IPS-18c (cell line): ENCODE data around the gene C2CD4C.
"Not testable (repeated sequence)": the region's sequence is repeated elsewhere in the genome, so short reads cannot be mapped to it uniquely, and the experiment has no call there.

Experiments used
- H3K4me3 ChIP-seq: 2 replicates; pipeline ENCODE4 v1.7.0; 2013; ENCODE audit warnings: low read depth, mild to moderate bottlenecking, low read length, moderate library complexity; ENCODE audit not compliant: insufficient read depth
- H3K9me3 ChIP-seq: one replicate; pipeline ENCODE4 v1.6.1; 2013; ENCODE audit warnings: mild to moderate bottlenecking, low read length, moderate library complexity; ENCODE audit not compliant: control insufficient read depth, insufficient read depth

The C2CD4C gene

DNA sequence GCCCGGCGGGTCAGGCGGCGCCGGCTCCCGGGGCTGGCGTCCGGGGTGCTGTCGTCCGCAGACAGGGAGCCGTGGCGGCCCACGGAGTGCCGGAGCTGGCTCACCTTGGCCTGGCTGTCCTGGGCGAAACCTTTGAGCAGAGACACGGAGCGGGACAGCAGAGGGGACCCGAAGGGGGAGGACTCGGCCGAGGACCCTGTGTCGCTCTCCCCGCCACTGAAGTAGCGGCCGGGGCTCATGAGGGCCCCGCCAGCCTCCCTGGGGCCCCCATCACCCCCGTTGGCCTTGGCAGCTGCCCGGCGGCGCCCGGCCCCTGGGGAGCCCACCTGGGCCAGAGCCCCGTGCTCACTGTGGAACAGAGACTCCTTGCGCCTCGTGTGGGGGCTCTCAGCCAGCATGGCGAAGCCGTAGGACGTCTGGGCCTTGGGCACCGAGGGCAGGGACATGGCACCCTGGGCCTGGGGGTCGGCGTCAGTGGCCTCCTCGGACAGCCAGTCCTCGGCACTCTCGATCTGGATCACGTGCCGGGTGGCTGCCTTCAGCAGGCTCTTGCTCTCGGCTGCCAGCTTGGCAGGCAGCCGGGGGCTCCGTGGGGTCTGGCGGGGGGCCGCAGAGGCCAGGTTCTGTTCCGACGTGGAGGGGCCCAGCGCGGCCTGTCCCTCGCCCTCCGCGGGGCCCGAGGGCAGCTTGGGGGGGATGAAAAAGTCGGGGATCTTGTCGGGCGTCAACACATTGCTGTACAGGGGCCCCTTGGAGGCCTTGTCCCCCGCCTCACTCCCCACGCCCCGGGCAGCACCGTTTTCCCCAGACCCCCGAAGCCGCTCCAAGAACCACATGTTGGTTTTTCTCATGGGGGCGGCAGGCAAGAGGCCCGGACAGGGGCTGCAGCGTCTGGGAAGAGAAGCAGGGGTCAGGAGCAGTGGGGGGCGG, 1.2 kb downstream of the C2CD4C start:
- peaks cover 4% of the 10 kb centered on the region for H3K9me3 ChIP-seq
- peak overlapping the region; percentile 43; the same call in 1 of the 2 replicates for H3K4me3 ChIP-seq

GRCh38 chr19:406971-407510, 1.9 kb downstream of the C2CD4C start:
- no peak overlapping the region for H3K4me3 ChIP-seq

GRCh38 chr19:406135-406781, 2.7 kb downstream of the C2CD4C start:
- Histone ChIP-seq H3K9me3 (peaks cover 4% of the 10 kb centered on the region), H3K4me3 (no peak overlapping the region)

More at GRCh38 chr19:406971-407510, 1.9 kb downstream of the C2CD4C start:
- H3K9me3 ChIP-seq = peaks cover 4% of the 10 kb centered on the region

GRCh38 chr19:405121-405965, 3.6 kb downstream of the C2CD4C start:
- Histone ChIP-seq H3K4me3 (no peak overlapping the region), H3K9me3 (peaks cover 2% of the 10 kb centered on the region)

DNA sequence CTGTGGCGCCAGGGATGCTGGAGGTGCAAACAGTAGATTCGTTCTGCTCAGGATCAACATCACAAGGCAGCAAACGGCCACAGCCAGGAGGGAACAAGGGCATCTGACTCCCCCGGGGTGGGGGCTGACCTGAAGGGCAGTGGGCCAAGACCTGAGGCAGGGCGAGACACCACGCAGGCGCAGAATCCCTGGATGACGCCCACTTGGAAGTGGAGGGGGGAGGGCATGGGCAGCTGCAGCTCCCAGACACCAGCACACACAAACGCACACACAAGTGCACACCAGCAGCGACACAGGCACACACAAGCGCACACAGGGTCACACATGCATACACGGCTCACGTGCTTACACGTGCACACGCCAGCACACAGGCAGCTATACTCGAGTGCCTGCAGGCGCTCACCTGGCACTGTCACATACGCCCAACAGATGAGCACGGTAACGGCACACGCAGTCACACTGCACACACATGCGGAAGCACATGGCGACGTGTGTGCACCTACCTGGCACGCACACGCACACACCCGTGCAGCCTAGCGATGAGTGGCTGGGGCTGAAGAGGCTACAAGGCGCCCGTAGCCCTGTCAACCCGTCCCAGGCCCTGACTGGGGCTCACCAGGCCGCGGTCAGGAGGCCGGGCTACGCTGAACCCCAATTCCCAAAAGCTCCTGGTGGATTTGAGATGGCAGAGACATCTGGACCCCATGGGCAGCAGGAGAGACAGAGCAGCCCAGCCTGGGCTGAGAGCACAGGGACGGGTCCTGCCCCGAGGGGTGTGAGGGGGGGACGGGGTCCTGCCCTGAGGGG, 5.5 kb downstream of the C2CD4C start:
- Histone ChIP-seq H3K4me3 (no peak overlapping the region), H3K9me3 (no peaks in the 10 kb centered on the region)

DNA sequence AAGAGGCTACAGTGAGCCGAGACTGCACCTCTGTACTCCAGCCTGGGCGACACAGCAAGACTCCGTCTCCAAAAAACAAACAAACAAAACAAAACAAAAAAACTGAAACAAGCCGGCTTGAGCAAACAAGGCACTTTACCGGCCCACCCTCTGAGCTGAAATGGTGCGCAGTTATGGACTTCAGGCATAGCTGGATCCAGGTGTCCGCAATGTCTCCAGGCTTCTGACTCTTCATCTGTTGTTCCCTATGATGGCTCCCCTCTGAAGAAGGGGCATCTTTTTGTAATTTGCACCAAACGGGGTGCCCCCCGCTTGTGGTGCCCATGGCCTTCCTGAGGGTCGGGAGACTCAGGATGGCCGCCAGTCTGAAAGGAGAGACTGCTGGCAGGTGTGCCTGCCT, 6.2 kb downstream of the C2CD4C start:
- no peaks in the 10 kb centered on the region for H3K9me3 ChIP-seq

GRCh38 chr19:401866-402511, 7.0 kb downstream of the C2CD4C start:
- no peaks in the 10 kb centered on the region for H3K9me3 ChIP-seq
- no peak overlapping the region for H3K4me3 ChIP-seq

More for the DNA sequence above, 6.2 kb downstream of the C2CD4C start:
- H3K4me3 ChIP-seq = no peak overlapping the region

- Histone ChIP-seq H3K9me3 (no peaks in the 10 kb centered on the region), H3K4me3 (no peak overlapping the region)
Observed at GRCh38 chr19:400976-401865, 7.7 kb downstream of the C2CD4C start.

DNA sequence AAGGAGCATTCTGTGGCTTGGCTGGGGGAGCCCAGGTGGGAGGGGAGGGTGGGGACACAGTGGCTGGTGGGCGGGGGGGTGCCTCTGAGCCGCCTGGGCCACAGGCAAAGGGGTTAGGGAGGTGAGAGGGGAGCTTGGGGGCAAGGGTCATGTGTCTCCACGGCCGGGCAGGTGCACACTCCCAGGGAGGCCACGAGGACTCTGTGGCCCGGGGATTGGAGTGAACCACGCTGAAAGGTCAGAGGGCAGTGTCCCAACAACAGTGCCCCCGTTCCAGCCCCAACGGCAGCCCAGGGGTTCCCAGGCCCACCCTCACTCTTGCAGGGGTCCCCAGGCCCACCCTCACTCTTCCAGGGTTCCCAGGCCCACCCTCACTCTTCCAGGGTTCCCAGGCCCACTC, 9.6 kb downstream of the C2CD4C start:
- H3K4me3 ChIP-seq = no peak overlapping the region
- H3K9me3 ChIP-seq = no peaks in the 10 kb centered on the region

DNA sequence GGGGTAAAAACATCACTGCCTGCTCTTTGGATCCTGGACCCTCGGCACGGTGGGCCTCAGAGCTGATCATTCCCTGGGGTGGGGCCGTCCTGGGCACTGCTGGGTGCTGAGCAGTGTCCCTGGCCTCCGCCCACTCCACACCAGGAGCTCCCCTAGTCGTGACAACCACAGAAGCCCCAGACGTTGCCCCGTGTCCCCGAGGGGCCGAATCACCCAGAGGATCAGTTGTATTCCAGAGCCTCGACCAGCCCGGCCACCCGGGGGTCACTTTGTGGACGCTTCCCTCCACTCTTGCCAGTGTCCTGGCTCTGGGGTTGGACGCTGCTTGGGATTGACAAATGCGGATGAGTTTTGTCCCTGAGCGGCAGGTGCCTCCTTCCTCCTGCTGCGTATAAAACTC, 10.2 kb downstream of the C2CD4C start:
- Histone ChIP-seq H3K9me3 (no peaks in the 10 kb centered on the region), H3K4me3 (no peak overlapping the region)

DNA sequence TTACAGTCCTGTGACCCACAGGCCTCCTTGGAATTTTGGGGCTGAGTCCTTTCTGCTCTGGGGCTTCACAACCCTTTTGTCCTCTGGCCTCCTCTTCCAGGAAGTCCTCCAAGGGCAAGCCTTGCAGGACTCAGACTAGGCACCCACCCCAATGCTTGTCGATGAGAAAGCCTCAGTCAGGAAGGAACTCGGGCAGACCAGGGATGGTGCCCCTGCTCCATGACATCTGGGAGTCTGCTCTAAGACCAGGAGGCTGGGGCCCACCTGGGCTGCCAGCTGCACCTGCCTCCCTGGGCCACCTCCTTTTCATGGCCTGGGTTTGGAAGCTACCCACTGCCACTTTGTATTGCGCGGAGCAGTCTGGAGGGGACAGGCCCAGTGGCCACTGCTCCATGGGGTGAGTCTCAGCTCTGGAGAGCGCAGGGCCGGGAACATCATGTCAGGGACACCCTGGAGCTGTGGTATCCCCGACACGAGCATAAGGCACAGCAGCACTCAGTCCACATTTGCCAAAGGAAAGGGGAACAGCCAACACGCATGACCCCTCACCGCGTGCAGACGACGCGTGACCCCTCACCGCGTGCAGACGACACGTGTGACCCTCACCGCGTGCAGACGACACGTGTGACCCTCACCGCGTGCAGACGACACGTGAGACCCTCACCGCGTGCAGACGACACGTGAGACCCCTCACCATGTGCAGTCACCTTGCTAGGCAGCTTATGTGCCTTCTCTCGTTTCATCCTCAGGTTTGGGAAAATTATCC, 10.8 kb downstream of the C2CD4C start:
- Histone ChIP-seq H3K9me3 (no peaks in the 10 kb centered on the region), H3K4me3 (no peak overlapping the region)

DNA sequence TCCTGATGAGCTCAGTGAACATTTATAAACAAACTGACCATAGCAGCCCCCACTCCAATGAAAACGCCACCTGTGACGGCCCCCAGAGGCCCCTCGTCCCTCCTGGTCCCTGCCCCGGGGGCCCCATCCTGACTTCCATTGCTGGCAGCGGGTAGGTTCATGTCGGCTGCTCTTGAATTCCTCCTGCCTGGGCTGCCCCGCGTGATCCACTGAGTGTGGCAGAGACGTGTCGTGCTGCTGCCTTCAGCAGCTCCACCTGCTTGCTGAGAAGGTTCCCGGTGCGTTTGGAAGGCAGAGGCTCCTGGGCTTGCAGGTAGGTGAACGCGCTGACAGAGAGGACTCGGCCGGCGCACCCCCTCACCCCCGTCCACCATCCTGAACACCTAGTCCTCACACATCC, 11.6 kb downstream of the C2CD4C start:
- Histone ChIP-seq H3K4me3 (no peak overlapping the region), H3K9me3 (no peaks in the 10 kb centered on the region)

GRCh38 chr19:395467-395866, 13.5 kb downstream of the C2CD4C start:
- no peaks in the 10 kb centered on the region for H3K9me3 ChIP-seq
- H3K4me3 ChIP-seq = no peak overlapping the region

- not testable (repeated sequence) for H3K4me3 ChIP-seq, H3K9me3 ChIP-seq
Observed at GRCh38 chr19:394857-395256, 14.1 kb downstream of the C2CD4C start.

DNA sequence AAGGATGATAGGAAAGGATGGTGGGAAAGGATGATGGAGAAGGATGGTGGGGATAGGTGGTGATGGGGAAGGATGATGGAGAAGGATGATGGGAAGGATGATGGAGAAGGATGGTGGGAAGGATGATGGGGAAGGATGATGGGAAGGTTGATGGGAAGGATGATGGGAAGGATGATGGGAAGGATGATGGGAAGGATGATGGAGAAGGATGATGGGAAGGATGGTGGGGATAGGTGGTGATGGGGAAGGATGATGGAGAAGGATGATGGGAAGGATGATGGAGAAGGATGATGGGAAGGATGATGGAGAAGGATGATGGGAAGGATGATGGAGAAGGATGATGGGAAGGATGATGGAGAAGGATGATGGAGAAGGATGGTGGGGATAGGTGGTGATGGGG, 15.4 kb downstream of the C2CD4C start:
- not testable (repeated sequence) for H3K9me3 ChIP-seq, H3K4me3 ChIP-seq
